Dendritic cell treated with granulocyte-macrophage colony-stimulating factor and Interleukin-4, amounts not matched to agents 40 ng/mL and 50 ng/mL, for 4 days (primary cell): ENCODE results near the gene ZMYM4.
"Not testable (repeated sequence)": the region's sequence is repeated elsewhere in the genome, so short reads cannot be mapped to it uniquely, and the experiment has no call there.

ENCODE experiments used
- H3K27ac Mint-ChIP-seq: one replicate; pipeline ENCODE4 v1.8.0; 2022; ENCODE audit warnings: mild to moderate bottlenecking, mixed read lengths
- H3K27me3 Mint-ChIP-seq: one replicate; pipeline ENCODE4 v1.8.0; 2022; ENCODE audit warnings: mild to moderate bottlenecking, mixed read lengths
- H3K36me3 Mint-ChIP-seq: one replicate; pipeline ENCODE4 v1.8.0; 2022; ENCODE audit warnings: low read depth, mixed read lengths
- H3K4me1 Mint-ChIP-seq: one replicate; pipeline ENCODE4 v1.8.0; 2022; ENCODE audit warnings: low read depth, mixed read lengths
- H3K4me3 Mint-ChIP-seq: one replicate; pipeline ENCODE4 v1.8.0; 2022; ENCODE audit warnings: mild to moderate bottlenecking, moderate library complexity, mixed read lengths
- H3K9me3 Mint-ChIP-seq: one replicate; pipeline ENCODE4 v1.8.0; 2022; ENCODE audit warnings: mixed read lengths
- intact Hi-C: fragments of 100-400 bp; cut with micrococcal nuclease; formaldehyde crosslinking; loops from one replicate; pipeline ENCODE4 v1.15.0; 2022

The ZMYM4 gene

DNA sequence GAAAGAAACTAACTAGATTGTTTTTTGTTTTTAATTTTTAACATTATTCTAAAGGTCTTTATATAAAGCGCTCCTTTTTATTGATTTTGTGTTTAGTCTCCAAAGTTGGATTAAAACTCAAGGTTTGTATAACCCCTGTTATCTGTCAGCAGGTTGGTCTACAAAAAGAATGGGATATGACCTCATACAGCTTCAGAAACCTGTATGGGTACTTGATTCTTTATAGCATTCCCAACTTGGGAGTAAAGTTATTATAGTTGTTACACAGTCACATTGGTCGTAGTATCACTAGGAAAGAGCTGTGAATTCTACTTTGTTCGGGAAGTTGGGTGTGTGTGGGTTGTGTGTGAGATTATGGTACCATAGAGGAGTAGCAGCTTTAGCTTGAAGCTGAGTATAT is 52.4 kb downstream of the ZMYM4 start:
- H3K4me1 Mint-ChIP-seq, result peaks cover 13% of the 10 kb centered on the region
- H3K9me3 Mint-ChIP-seq, result no peaks in the 10 kb centered on the region
- no peak overlapping the region for H3K27ac Mint-ChIP-seq
- no peak overlapping the region for H3K4me3 Mint-ChIP-seq
- H3K27me3 Mint-ChIP-seq, result no peaks in the 10 kb centered on the region
- H3K36me3 Mint-ChIP-seq, result peaks cover 46% of the 10 kb centered on the region
- intact Hi-C loops, result no loop called here

DNA sequence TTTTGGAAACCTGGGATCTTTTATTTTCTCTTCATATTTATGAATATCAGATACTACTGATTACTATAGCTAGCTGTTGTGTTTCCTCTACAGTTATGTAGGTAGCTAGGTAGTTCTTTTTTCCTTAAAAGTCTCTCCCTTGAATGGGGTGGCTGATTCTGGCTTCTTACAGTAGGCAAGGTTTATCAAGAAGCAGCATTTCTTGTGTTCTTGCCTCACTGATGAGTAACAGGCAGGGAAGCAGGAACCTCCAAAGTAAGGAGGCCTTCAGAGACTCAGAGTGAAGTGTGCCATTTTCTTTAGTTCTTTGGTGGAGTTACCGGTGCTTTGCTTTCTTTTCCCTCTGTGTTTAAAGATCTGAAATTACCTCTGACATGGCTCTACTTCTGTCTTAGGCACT is 56.0 kb downstream of the ZMYM4 start:
- intact Hi-C loops, result no loop called here

DNA sequence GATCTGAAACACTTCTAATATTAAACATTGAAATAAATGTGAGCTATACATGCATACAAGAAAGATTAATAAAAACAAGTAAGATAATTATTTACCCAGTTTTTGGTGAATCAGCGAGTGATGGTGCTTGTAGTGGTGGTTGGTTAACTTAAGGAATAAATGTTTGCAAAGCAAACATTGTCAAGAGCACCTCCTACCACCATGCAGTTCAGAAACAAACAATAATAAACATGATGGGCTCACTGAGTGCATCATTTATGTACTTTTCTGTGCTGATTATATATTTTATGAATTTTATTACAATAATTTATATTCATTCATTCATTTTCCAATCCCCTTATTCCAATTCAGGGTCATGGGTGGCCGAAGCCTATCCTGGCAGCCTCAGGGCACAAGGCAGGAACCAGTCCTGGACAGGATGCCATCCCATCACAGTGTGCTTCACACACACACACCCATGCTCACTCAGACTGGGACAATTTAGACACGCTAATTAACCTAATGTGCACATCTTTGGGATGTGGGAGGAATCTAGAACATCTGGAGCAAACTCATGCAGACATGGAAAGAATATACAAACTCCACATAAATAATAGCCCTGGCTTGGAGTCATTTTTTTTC is 57.8 kb downstream of the ZMYM4 start:
- intact Hi-C loops, result no loop called here
- peaks cover 34% of the 10 kb centered on the region for H3K36me3 Mint-ChIP-seq
- no peak overlapping the region for H3K4me3 Mint-ChIP-seq
- no peak overlapping the region for H3K27ac Mint-ChIP-seq
- H3K9me3 Mint-ChIP-seq, result no peaks in the 10 kb centered on the region
- H3K4me1 Mint-ChIP-seq, result peaks cover 13% of the 10 kb centered on the region
- H3K27me3 Mint-ChIP-seq, result no peaks in the 10 kb centered on the region

More for the DNA sequence above, 56.0 kb downstream of the ZMYM4 start:
- Mint-ChIP-seq H3K27me3 (no peaks in the 10 kb centered on the region), H3K4me1 (peaks cover 13% of the 10 kb centered on the region), H3K4me3 (no peak overlapping the region), H3K27ac (no peak overlapping the region), H3K9me3 (no peaks in the 10 kb centered on the region), H3K36me3 (peaks cover 37% of the 10 kb centered on the region)

DNA sequence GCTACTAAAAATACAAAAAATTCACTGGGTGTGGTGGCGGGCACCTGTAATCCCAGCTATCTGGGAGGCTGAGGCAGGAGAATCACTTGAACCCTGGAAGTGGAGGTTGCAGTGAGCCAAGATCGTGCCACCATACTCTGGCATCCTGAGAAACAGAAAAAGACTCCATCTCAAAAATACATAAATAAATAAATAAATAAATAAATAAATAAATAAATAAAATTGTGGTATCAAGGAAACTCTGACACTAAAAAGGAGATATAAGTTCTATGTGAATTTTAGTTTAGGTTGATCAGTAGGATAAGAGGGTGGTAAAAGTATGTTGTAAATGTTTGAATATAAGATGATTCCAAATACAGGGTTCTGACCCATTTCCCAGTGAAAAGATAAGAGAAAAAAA is 63.1 kb downstream of the ZMYM4 start:
- H3K9me3 Mint-ChIP-seq, H3K4me1 Mint-ChIP-seq, H3K4me3 Mint-ChIP-seq, H3K27ac Mint-ChIP-seq, intact Hi-C loops, H3K27me3 Mint-ChIP-seq: not testable (repeated sequence)
- peaks cover 50% of the 10 kb centered on the region for H3K36me3 Mint-ChIP-seq

DNA sequence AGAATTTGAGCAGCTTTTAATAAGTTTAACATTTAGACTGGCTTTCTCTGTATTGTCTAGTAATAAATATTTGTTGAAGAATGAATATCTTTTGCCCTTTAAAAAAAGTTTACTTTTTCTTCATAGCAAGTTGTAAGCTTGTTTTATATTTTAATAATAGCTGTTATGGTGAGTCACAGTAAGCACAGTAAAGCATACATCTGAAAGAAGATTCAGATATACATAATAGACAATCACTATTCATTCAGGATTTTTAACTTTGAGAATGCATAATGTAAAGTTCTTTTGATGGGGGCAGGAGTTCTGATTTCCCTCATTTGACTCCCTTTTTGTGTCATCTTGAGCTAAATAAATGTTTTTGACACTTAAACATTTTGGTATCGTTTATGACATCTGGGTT is 66.0 kb downstream of the ZMYM4 start:
- peaks cover 45% of the 10 kb centered on the region for H3K36me3 Mint-ChIP-seq
- H3K27ac Mint-ChIP-seq, result no peak overlapping the region
- H3K4me3 Mint-ChIP-seq, result no peak overlapping the region
- intact Hi-C loops, result no loop called here
- peaks cover 8% of the 10 kb centered on the region for H3K4me1 Mint-ChIP-seq
- no peaks in the 10 kb centered on the region for H3K9me3 Mint-ChIP-seq
- no peaks in the 10 kb centered on the region for H3K27me3 Mint-ChIP-seq

DNA sequence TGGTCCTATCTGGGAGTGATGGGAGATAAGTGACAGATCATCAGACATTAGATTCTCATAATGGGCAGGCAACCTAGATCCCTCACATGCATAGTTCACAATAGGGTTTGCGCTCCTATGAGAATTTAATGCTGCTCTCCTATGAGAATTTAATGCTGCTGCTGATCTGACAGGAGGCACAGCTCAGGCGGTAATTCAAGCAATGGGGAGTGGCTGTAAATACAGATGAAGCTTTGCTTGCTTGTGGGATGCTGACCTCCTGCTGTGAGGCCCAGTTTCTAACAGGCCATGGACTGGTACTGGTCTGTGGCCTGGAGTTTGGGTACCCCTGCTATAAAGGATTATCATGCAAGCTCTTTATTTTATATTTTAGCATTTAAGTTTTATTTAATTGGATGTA is 72.0 kb downstream of the ZMYM4 start:
- Mint-ChIP-seq H3K27me3 (no peaks in the 10 kb centered on the region), H3K4me3 (no peak overlapping the region), H3K36me3 (peaks cover 16% of the 10 kb centered on the region), H3K9me3 (no peaks in the 10 kb centered on the region), H3K27ac (no peak overlapping the region), H3K4me1 (peaks cover 8% of the 10 kb centered on the region)
- intact Hi-C loops, result no loop called here

DNA sequence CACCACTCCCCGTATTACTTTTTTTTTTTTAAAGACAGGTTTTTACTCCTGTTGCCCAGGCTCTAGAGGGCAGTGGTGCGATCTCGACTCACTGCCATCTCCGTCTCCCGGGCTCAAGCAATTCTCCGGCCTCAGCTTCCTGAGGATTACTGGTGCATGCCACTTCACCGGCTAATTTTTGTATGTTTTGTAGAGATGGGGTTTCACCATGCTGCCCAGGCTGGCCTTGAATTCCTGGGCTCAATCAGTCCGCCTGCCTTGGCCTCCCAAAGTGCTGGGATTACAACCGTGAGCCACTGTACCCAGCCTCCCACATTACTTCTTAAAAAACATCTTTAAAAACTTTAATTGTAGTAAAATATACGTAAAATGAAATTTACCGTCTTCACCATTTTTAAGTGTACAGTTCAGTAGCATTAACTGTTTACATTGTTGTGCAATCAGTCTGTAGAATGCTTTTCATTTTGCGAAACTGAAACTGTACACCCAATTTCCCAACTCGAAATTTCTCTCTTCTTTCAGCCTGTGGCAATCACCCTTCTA is 77.0 kb downstream of the ZMYM4 start:
- peaks cover 13% of the 10 kb centered on the region for H3K4me1 Mint-ChIP-seq
- peak overlapping the region; percentile 70 for H3K4me3 Mint-ChIP-seq
- intact Hi-C loops, result no loop called here
- no peaks in the 10 kb centered on the region for H3K27me3 Mint-ChIP-seq
- no peaks in the 10 kb centered on the region for H3K9me3 Mint-ChIP-seq
- H3K27ac Mint-ChIP-seq, result peak overlapping the region; percentile 77
- no peaks in the 10 kb centered on the region for H3K36me3 Mint-ChIP-seq

DNA sequence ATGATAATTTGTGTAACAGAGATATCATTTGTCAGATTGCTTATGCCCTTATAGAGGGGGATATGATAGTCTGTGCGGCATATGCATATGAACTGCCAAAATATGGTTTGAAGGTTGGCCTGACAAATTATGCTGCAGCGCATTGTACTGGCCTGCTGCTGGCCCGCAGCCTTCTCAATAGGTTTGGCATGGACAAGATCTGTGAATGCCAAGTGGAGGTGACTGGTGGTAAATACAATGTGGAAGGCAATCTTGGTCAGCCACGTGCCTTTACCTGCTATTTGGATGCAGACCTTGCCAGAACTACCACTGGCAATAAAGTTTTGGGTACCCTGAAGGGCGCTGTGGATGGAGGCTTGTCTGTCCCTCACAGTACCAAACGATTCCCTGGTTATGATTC is 82.4 kb downstream of the ZMYM4 start:
- peaks cover 25% of the 10 kb centered on the region for H3K4me1 Mint-ChIP-seq
- H3K36me3 Mint-ChIP-seq, result peaks cover 10% of the 10 kb centered on the region
- no peaks in the 10 kb centered on the region for H3K27me3 Mint-ChIP-seq
- H3K4me3 Mint-ChIP-seq, result no peak overlapping the region
- H3K9me3 Mint-ChIP-seq, result no peaks in the 10 kb centered on the region
- intact Hi-C loops, result no loop called here
- no peak overlapping the region for H3K27ac Mint-ChIP-seq

DNA sequence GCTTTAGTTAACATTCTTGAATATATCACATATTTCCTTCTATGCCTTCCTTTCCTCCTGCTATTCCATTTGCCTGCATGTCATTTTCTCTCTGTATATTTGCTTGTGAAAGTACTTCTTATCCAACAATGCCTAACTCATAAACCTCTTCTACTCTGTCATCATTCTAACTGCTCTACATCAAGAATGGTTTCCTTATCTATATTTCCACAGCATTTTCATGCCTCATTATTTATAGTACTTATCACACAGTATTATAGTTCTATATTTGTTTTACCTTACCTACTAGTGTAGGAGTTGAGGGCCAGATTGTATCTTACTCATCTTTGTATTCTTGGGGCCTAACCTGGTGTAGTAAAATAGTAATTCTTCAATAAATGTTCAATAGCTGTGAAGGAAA is 91.5 kb downstream of the ZMYM4 start:
- H3K36me3 Mint-ChIP-seq, result peaks cover 56% of the 10 kb centered on the region
- peaks cover 35% of the 10 kb centered on the region for H3K4me1 Mint-ChIP-seq
- H3K4me3 Mint-ChIP-seq, result no peak overlapping the region
- no peaks in the 10 kb centered on the region for H3K9me3 Mint-ChIP-seq
- intact Hi-C loops, result no loop called here
- H3K27me3 Mint-ChIP-seq, result no peaks in the 10 kb centered on the region
- H3K27ac Mint-ChIP-seq, result no peak overlapping the region

DNA sequence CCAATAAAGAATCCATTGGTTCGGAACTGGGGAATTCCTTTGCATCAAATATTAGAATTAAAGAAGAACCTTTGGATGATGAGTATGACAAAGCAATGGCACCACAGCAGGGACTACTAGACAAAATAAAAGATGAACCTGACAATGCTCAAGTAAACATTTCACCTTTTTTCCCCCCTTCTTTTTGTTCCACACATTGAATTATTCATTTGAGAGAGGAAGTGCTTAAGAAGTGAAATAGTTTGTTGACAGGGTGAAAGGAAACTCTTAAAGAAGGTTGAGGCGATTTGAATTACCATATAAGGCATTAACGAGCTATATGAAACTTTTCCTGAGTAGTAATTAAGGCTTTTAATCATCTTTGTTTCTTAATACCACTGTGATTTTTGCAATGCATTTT is 93.1 kb downstream of the ZMYM4 start:
- Mint-ChIP-seq H3K27me3 (no peaks in the 10 kb centered on the region), H3K9me3 (no peaks in the 10 kb centered on the region), H3K4me3 (no peak overlapping the region), H3K36me3 (peaks cover 52% of the 10 kb centered on the region), H3K4me1 (peaks cover 36% of the 10 kb centered on the region), H3K27ac (no peak overlapping the region)
- intact Hi-C loops, result no loop called here

DNA sequence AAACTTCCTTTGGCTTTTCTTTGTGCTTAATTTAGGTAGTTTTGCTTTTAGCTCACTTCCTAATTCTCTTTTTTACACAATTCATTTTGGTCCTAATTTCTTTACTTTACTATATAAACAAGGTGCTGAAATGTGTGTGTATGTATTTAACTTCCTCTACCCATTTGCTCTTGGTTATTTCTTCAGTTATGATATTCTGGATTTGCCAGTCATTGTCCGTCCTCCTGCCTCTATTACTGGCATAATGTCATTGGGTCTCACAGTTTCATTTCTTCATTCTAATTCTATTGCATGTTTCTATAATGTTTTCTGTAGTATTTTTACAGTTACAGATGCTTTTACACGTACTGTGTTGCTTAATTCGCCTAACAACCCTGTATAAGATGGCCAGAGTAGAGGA is 96.2 kb downstream of the ZMYM4 start:
- H3K27me3 Mint-ChIP-seq, result no peaks in the 10 kb centered on the region
- intact Hi-C loops, result no loop called here
- peak overlapping the region; percentile 75 for H3K27ac Mint-ChIP-seq
- peaks cover 49% of the 10 kb centered on the region for H3K36me3 Mint-ChIP-seq
- H3K9me3 Mint-ChIP-seq, result no peaks in the 10 kb centered on the region
- H3K4me3 Mint-ChIP-seq, result no peak overlapping the region
- peaks cover 36% of the 10 kb centered on the region for H3K4me1 Mint-ChIP-seq

DNA sequence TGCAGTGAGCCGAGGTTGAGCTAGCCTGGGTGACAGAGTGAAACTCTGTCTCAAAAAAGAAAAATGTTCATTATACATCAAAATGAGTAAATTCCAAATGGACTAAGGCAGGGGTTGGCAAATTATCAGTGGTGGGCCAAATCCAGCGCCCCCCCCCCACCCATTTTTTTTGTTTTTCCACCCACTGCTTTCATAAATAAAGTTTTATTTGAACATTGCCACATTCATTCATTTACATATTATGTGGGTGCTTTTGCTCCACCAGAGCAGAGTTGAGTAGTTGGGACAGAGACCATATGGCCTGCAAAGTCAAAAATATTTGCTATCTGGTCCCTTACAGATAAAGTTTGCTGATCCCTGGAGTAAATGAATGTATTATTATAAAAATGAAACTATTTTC is 99.4 kb downstream of the ZMYM4 start:
- H3K36me3 Mint-ChIP-seq, result peaks cover 34% of the 10 kb centered on the region
- H3K9me3 Mint-ChIP-seq, result no peaks in the 10 kb centered on the region
- no peaks in the 10 kb centered on the region for H3K27me3 Mint-ChIP-seq
- H3K4me1 Mint-ChIP-seq, result peaks cover 28% of the 10 kb centered on the region
- H3K4me3 Mint-ChIP-seq, result no peak overlapping the region
- H3K27ac Mint-ChIP-seq, result no peak overlapping the region
- intact Hi-C loops, result no loop called here

DNA sequence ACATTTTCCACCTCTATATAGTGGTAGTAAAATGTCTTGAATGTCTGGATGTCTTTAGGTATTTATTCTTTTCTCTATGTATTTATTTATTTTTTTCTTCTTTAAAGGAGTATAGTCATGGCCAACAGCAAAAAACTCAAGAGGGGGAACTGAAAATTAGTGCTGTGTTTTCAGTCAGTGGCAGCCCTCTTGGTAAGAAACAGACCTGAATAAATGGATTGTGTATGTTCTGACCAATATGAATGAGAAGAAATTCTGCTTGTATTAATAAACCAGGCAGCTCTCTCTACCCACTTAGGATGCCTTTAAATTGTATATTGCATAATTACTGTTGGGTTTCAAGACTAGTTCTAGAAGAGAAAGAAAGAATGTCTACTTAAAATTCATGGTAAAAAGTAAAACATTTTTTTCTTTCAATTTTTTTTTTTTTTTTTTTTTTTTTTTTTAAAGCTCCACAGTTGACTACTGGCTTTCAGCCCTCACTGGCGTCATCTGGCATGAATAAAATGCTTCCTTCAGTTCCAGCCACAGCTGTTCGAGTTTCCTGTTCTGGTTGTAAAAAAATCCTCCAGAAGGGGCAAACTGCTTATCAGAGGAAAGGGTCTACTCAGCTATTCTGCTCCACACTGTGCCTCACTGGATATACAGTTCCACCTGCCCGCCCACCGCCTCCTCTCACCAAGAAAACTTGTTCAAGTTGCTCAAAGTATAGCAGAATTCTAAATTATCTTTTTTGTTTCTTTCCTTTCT is 101.6 kb downstream of the ZMYM4 start:
- H3K27ac Mint-ChIP-seq, result no peak overlapping the region
- H3K36me3 Mint-ChIP-seq, result peaks cover 27% of the 10 kb centered on the region
- H3K4me3 Mint-ChIP-seq, result no peak overlapping the region
- H3K9me3 Mint-ChIP-seq, result no peaks in the 10 kb centered on the region
- intact Hi-C loops, result no loop called here
- H3K27me3 Mint-ChIP-seq, result no peaks in the 10 kb centered on the region
- peaks cover 6% of the 10 kb centered on the region for H3K4me1 Mint-ChIP-seq

DNA sequence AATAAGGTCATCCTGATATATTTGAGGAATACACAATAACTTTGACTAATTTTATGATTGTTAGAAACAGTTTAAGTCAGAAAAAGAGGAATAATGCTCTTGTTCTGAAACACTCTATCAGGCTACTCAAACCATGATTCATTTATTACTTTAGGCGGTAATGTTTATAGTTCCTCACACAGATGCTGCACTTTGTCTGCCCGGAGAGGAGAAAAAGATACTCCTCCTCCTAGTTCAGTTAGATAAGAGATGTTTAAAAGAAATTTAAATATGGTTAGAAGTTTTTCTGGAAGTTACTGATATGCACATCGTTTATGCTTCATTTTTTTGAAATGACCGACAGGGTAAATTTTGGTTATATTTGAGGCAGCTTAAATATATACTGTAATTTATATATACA is 103.0 kb downstream of the ZMYM4 start:
- intact Hi-C loops, result no loop called here
- Mint-ChIP-seq H3K4me3 (no peak overlapping the region), H3K9me3 (no peaks in the 10 kb centered on the region), H3K36me3 (peaks cover 39% of the 10 kb centered on the region), H3K4me1 (peaks cover 6% of the 10 kb centered on the region), H3K27me3 (no peaks in the 10 kb centered on the region), H3K27ac (peak overlapping the region; percentile 61)

DNA sequence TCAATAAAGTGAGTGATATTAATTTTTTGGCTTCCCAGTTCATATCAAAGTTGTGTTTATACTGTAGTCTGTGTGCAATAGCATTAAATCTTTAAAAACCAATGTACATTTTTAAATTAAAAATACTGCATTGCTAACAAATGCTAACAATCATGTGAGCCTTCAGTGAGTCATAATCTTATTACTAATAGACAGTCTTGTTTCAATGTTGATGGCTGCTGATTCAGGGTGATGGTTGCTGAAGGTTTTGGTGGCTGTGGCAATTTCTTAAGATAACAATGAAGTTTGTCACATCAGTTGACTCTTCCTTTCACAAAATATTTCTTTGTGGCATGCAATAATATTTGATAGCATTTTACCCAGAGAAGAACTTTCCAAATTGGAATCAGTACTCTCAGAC is 109.0 kb downstream of the ZMYM4 start:
- intact Hi-C loops, result no loop called here
- H3K27me3 Mint-ChIP-seq, result no peaks in the 10 kb centered on the region
- no peaks in the 10 kb centered on the region for H3K4me1 Mint-ChIP-seq
- no peak overlapping the region for H3K27ac Mint-ChIP-seq
- H3K36me3 Mint-ChIP-seq, result peaks cover 30% of the 10 kb centered on the region
- no peaks in the 10 kb centered on the region for H3K9me3 Mint-ChIP-seq
- no peak overlapping the region for H3K4me3 Mint-ChIP-seq
